Anterior cingulate cortex (tissue), 58 donors: ENCODE results near the gene SREBF1.
"Not testable (repeated sequence)": the region's sequence is repeated elsewhere in the genome, so short reads cannot be mapped to it uniquely, and the experiment has no call there.

Experiments
- DNase-seq, 58 donors: peaks; one replicate each; lab custom pipeline; 2025; lab: John Stamatoyannopoulos, UW

The SREBF1 gene

DNA sequence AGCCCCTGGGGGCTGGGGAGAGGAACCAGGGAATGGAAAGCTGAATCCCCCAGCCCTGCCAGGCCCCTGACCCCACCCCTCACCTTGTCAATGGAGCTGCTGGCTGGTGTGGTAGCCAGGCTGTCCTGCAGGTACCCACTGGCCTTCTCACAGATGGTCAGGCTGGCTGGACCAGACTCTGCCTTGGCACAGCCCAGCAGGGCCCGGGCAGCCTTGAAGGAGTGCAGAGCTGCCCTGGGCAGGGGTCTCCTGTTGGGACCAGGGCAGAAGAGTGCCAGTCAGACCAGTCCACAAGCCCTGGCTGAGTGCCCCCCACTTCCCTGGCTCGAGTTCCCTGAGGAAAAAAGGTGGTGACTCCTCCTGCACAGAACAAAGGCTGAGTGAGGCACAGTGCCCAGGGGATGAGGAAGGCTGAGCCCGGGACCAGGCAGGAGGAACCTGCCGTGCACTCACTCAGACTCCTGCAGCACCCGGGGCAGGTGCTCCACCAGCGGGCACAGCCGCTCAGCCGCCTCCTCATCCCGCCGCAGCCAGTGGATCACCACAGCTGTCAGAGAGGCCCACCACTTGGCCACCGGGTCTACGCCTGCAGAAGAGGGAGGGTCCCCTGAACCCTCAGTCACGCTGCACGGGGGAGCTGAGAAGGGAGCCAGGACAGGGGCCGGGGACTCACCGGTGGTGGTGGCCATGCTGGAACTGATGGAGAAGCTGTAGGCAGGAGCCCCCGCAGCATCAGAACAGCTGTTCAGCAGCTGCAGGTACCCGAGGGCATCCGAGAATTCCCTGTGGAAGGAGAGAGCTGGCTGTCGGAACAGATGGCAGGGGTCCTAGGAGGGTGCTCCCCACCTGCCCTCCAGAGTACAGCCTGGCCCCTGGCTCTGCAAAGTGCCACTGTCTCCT, 22.4 kb downstream of the SREBF1 start:
- DNase-seq, result peak in 2 of 58 donors; percentile 24 to 33

DNA sequence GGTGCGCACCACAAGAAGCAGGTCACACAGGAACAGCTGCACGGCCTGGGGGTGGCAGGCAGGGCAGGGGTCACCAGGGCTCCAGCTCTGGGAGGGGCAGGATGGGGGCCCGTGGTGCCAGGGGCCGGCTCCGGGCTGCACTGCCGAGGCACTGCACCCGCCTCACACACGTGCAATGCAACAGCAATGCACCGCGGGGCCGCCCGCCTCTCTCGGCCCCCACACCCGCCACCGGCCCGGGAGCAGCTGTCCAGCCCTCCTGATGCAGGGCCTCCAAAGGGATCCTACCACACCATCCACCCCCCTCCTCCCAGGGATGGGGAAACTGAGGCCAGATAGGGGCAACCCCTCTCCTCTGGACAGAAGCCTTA, 23.1 kb downstream of the SREBF1 start:
- no peak for DNase-seq

DNA sequence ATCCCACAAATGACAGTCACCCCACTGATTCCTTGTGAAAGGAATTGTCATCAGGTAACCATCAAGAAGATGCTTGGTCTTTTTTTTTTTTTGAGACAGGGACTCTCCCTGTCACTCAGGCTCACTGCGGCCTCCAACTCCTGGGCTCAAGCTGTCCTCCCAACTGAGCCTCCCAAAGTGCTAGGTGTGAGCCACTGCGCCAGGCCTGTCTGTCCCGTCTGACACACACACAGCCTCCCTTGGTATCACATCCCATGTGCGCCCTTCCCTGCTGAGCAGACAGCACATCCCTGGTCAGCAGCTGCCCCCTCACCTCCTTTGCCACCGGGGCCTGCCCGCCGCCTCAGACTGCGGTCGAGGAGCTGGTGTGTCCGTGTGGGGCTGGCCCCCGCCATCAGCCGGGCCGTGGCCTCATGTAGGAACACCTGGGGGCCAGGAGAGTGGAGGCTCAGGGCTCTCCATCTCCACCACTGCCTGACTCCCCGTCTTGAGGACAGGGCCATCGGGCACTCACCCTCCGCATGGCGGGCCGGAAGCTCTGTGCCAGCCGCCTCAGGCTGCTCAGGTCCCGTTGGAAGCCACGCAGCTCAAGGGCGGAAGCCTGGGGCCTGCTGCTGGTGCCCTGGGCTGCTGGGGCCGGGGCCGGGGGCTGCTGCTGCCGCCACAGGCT, 23.6 kb downstream of the SREBF1 start:
- no peak for DNase-seq

DNA sequence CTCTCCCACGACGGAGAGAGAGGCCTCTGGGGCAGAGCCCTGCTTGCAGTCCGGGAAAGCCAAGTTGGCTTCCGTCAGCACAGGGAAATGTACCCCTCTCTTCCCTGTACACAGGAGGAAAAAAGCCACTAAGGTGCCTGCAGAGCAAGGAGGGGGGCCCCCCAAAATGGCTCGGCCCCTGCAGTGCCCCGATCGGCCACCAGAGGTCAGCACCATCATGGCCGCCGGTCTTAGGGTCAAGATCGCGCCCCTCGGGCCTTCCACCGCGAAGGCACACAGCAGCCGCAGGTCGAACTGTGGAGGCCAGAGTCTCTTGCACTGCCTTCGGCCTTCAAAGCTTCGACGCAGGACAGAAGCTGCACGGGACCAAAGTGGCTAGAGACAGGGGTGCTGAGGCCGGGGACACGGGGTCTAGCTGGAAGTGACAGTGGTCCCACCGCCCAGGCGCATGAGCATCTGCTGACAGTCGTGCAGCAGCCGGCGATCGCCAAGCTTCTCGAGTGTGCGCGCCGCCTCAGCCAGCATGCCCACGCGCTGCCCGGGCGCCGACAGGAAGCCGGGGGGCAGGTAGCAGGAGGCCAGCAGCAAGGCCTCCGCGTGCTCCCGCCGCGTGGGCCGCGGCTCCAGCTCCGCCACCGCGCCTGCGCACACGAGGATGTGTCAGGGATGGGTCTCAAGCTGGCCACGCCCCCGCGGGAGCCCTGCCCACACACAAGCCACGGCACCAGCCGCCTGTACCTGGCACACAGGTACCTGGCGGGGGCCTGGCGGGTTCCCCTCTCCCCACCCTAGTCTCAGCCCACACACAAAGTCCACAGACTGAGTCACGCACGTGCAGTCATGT, 24.4 kb downstream of the SREBF1 start:
- peak in 46 of 58 donors; percentile 15 to 77 (median 57) for DNase-seq

DNA sequence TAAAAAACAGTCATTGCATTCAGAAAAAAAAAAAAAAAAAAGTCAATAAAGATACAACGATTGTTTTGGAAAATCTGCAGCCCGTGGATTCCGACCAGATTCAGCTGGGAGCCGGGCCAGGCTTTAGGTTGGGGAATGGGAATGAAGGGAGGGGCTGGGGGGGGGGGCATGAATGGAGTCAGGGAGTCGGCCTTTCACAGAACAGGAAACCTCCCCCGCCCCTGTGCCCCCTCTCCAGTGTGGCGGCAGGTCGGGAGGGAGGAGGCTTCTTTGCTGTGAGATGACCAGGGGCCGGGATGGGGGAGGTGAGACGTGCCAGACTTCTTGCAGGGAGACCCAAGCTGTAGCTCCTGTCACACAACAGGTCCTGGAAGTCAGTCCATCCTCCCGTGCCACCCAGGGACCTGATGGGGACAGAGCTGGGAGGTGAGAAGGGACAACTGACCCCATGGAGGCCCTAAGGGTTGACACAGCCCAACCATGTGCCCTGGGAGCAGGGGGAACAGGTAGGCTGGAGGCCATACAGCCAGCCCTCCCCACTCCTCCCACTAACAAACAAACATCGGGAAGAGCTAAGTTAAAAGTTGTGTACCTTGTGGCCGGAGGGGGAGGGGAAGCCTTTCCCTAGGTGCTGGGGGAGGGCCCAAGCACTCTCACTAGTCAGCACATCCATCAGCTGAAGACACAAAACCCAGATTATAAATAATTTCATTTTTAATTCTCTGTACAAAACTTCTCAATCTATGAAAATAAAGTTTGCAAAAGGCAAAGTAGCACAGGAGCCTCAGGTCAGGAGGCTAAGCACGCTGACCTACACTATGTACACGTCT, 25.2 kb downstream of the SREBF1 start:
- DNase-seq, result peak in 1 of 58 donors; percentile 31

DNA sequence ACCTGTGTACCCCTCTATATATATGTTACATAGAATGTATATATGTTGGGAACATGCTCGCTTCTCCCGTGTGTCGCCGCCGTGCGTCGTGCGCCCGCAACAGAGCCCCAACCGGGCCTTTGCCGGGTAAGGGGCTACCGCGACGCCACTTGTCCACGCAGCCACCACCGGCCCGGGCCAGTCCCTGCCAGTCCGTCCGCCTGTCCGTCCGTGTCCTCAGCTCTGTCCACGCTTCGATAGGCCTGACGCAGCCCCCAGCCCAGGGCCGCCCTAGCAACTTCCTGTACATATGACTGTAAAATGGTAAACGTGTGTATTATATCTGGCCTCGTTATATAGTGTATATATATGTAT, 25.9 kb downstream of the SREBF1 start:
- no peak for DNase-seq

DNA sequence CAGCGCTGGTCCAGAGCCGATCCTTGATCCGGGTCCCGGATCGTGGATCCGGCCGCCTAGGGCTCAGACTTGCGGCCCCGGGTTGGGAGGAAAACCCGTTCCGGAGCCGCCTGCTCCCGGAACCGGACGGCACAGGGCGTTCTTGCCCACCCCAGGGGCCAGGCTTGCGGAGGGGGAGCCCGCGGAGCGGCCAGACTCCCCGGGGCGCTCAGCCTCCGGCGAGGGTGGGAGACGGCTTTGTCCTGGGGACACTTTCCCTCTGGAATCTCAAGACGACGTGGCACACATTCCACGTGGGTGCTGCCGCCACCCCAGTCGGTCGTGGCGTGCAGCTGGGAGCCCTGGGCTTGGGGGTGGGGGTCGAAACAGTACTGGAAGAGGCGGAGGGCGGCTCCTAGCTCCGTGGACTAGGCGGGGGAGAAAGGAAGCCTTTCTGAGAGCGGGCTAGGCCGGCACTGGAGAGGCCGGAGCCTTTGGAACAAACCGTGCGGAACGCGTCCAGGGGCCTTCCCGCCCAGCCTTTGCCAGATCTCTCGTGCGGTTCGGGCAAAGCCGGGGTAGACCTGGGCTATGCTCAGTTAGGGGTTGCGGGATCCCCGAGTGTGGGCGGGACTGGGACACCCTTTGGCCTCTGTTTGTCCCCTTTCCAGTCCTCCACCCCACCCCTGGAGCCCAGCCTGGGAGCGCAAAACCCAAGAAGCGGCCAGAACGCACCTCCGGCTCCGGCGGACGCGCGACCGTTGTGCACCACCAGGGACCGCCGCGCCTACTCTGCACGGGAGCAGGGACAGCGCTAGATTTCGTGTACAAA, 26.5 kb downstream of the SREBF1 start:
- peak in 14 of 58 donors; percentile 22 to 60 (median 32) for DNase-seq

DNA sequence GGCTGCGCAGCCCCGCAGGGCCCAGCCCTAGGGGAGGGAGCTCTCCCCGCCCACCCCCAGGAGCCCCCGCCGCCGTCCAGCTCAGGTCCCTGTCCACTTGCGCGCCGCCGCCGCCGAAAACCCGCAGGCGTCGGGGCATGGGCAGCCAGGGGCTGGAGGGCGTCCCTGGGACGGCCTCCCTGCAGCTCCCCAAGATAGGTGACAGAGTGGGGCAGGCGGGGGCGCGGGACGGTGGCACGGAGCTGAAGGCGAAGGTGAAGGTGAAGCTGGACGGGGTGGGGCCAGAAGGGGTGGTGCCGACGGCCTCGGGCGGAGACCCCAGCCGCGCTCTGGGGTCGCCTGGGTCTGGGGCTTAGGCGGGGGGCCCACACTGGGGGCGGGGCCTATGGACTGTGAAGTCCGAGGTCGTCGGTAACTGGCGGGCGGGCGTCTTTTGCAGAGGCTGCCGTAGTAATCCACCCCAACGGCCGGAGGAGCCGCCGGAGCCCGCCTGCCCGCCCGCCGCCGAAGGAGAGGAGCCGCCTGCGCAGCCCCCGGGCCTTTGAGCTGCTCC, 27.2 kb downstream of the SREBF1 start:
- no peak for DNase-seq

DNA sequence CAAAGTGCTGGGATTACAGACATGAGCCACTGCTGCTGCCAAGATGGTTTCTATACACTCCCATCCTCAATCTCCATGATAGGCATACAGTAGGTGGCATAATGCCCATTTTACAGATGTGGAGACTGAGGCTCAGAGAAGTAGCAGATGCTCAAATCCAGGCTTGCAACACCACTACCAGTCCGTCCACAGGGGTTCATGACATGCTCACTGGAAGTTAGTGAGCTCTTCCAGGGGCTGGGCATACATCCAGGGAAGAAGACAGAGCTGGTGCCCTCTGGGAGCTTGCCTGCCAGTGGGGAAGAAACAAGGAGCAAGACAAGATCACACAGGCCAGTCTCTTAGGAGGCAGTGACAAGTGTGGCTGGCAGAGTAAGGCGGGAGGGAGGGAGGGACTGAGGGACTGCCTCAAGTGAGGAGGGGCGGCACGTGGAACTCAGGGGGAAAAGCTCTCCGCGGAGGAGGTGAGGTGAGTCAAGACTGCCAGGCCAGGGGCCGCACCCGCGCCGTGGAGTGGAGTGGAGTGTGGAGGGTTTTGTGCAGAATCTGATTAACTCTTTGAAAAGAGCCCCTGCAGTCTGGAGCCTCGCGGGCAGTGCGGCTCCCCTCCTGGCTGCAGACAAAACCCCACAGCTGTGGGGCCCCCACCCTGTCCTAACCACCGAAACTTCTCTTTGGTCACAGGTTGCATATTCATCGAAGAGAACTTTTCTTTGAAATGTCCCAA, 27.9 kb downstream of the SREBF1 start:
- no peak for DNase-seq

DNA sequence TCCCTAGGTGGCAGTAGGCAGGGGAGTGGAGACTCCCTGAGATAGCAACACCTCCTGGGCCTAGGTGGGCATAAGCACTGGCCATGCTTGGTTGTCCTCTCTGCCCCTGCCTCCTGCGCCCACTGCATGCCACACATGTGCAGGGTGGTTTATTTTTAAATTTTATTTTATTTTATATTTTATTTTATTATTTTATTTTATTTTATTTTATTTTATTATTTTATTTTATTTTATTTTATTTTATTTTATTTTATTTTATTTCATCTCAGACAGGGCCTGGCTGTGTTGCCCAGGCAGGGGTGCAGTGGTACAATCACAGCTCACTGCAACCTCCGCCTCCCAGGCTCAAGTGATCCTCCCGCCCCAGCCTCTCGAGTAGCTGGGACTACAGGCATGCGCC, 28.6 kb downstream of the SREBF1 start:
- not testable (repeated sequence) for DNase-seq

DNA sequence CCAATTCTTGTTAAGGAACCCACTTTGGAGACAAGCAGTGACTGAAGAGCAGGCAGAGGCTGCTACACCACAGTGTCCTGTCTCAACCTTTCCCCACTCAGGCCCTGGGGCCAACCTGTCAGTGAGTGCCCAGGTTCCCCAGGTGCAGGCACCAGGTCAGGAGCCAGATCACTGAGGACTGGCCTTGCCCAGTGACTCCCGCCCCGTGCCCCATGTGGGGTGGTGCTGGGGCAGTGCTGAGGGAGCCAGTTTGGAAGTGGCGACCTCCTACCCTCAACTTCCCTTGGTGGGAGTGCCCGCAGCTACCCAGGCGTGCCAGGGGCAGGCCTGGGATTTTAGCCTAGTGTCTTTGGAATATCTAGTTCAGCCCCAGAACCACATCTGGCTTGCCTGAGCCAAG, 29.3 kb downstream of the SREBF1 start:
- no peak for DNase-seq

DNA sequence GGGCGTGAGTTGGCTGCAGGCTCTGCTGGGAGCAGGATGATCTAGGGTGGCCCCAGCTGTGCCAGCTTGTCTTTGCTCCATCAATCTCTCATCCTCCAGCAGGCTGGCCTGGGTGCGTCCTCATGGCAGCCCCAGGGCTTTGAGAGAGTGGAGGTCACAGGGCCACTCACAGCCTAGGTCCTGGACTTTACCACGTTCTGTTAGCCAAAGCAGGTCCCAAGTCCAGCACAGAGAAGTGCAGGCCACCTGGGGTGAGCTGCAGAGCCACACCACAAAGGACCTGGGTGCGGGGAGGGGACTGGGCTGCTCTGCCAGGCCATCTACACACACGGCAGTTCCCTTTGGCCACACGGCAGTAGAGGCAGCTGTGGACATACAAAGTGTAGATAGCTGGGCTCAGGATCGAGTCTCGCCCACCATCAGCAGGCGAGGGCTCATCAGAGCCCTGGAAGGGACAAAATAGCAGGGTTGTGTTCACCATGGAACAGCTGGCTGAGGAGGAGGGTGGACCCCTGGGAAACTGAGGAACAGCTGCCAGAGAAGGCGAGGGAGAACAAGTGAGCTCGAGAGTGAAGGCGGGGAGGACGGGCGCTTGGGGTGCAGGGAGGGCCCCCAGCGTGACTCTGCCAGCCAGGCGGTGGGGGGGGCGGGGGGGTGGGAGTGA, 30.0 kb downstream of the SREBF1 start:
- DNase-seq, result no peak

DNA sequence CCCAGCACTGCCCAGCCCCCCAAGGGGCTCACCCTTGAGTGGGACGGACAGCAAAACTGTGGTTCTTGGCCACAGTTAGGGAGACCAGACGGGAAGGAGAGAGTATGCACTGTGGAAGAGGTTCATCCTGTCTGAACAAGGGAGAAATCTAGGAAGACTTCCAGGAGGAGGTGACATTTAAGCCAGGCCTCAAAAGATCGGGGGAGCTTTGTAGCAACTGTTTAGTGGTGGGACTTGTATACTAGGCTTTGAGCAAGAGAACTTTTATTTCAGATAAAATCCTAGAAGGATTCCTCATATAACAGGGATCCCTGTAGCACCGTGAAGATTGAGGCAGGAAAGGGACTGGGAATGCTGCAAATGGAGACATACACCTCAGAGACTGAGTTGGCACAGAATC, 30.8 kb downstream of the SREBF1 start:
- DNase-seq, result no peak

DNA sequence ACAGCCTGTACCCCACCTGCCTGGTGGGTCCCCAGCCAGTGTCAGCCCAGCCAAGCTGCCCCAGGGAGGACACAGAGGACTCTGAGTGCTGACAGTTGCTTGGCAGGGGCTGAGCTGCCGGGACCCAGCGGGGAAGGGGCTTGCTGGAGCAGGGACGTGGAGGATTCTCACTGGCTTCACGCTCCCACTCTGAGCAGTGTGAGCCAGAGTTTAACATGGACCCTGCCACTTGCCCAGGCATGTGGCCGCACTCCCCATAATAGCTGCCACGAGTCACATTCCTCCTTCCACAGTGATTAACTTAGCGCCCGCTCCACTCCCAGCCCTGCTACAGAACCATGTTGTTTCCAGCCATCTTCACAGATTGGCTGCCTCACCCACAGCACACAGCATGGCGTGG, 31.2 kb downstream of the SREBF1 start:
- no peak for DNase-seq

DNA sequence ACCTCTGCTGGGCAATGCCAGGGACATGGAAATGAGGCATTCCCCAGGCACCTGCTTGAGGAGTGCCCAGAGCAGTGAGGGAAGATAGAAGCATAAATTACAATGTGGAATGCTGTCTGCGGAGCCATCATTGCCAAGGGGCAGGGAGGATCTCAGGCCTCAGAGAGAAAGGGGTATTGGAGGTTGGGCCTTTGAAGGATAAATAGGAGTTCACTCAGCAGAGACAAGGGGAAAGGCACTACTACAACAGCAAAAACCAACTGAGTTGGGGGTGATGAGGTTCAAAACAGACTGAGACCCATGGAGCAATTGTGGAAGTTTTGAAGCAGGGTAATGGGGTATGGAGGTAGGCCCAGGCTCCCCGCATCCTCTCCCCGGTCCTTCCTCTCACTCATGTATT, 32.8 kb downstream of the SREBF1 start:
- DNase-seq, result no peak

DNA sequence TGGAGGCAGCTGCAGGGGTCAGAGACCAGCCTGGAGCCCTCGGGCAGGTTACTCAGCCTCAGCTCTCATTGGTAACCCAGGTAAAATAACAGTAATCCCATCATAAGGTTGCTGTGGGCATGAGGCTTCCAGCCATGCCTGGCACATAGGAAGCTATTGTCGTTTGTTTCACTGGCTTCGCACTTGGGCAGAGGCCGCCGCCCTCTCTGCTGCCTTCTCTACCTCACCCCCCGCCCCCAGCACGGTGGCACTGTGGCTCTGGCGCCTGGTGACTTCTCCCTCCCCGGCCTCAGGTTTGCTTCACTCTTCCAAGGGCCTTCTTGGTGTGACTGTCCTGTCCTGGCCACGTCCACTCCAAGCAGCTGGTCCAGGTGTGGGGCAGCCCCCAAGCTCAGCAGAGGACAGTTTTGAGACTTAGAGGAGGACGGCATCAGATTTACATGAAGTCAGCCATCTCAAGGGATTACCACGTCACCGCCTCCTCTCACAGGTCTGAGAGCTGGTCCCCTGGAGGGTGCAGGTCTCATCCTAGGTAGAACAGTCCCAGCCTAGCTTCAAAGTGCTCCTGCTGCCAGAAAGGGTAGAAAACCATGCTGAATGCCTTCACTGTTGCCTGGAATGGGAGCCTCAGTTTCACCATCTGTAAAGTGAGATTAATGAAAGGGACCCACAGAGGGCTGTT, 34.8 kb downstream of the SREBF1 start:
- DNase-seq, result peak in 7 of 58 donors; percentile 17 to 54 (median 42)

DNA sequence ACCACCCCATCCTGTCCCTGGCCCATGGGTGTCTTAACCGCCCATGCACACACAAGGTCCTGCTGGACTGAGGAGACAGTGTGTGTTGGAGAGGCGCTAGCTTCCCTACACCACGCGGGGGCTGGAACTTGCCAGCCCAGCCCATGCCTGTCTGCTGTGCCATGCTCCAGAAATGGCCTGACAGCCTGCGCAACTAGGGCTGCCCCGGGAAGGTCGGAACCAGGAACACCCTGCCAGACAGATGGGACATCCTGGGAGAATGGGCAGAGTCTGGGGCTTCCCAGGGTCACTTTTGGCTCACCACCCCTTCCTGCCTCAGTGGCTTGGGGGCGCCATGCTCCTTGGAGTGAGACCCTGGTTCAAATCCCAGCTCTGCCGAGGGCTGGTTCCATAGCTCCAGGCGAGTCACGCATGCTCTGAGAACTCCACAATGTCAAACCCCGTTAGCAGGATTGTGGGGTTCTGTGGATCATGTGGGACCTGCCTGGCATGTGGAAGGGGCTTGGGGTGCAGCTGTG, 36.2 kb downstream of the SREBF1 start:
- DNase-seq, result no peak
